GM18858 (cell line): ENCODE measurements around the gene FAM117B.
"Not testable (repeated sequence)": the region's sequence is repeated elsewhere in the genome, so short reads cannot be mapped to it uniquely, and the experiment has no call there.

ENCODE experiments used
- ATAC-seq: cut with Tn5 transposase; IDR thresholded peaks from one replicate; pipeline ENCODE4 v1.9.1; 2021; ENCODE audit not compliant: unreplicated experiment

Gene FAM117B

GRCh38 chr2:202700075-202700901 lies 65.5 kb downstream of the FAM117B start:
- no peak for ATAC-seq

GRCh38 chr2:202703091-202703490 lies 68.3 kb downstream of the FAM117B start:
- no peak for ATAC-seq

- no peak for ATAC-seq
These were observed 69.5 kb downstream of the FAM117B start for GRCh38 chr2:202704248-202704647.

GRCh38 chr2:202705446-202706020 lies 70.8 kb downstream of the FAM117B start:
- ATAC-seq, result no peak

- not testable (repeated sequence) for ATAC-seq
These were observed 80.5 kb downstream of the FAM117B start for GRCh38 chr2:202714971-202715935.

GRCh38 chr2:202716114-202716718 lies 81.4 kb downstream of the FAM117B start:
- ATAC-seq, result no peak

- no peak for ATAC-seq
These were observed 82.3 kb downstream of the FAM117B start for GRCh38 chr2:202716953-202717597.

- ATAC-seq, result no peak
These were observed 83.0 kb downstream of the FAM117B start for GRCh38 chr2:202717598-202718310.

GRCh38 chr2:202718614-202719013 lies 83.8 kb downstream of the FAM117B start:
- ATAC-seq, result no peak

- ATAC-seq, result no peak
These were observed 85.5 kb downstream of the FAM117B start for GRCh38 chr2:202720226-202720625.

- no peak for ATAC-seq
These were observed 86.9 kb downstream of the FAM117B start for GRCh38 chr2:202721621-202722020.

GRCh38 chr2:202723746-202724145 lies 89.0 kb downstream of the FAM117B start:
- no peak for ATAC-seq

- ATAC-seq, result no peak
These were observed 91.3 kb downstream of the FAM117B start for GRCh38 chr2:202726070-202726469.

- ATAC-seq, result no peak
These were observed 102.1 kb downstream of the FAM117B start for GRCh38 chr2:202736826-202737225.

- no peak for ATAC-seq
These were observed 108.8 kb downstream of the FAM117B start for GRCh38 chr2:202743613-202744012.

GRCh38 chr2:202749477-202749876 lies 114.7 kb downstream of the FAM117B start:
- ATAC-seq, result no peak

GRCh38 chr2:202750763-202751427 lies 116.1 kb downstream of the FAM117B start:
- ATAC-seq, result no peak

GRCh38 chr2:202752071-202752470 lies 117.3 kb downstream of the FAM117B start:
- no peak for ATAC-seq

- ATAC-seq, result no peak
These were observed 120.2 kb downstream of the FAM117B start for GRCh38 chr2:202754936-202755335.
